GM23338 (cell line): ENCODE measurements around the gene CIITA.

Experiments used
- CTCF ChIP-seq, 2 experiments: fragments of 200-600 bp in 1 of 2; sonication (generic) in 1 of 2; conservative IDR thresholded peaks; 2 replicates each; pipeline versions ENCODE4 v1.5.1 to v1.6.1; 2016 to 2017; ENCODE audit warnings: antibody characterized with exemption in 2 of 2, low read depth in 2 of 2, mild to moderate bottlenecking in 2 of 2, moderate library complexity in 1 of 2
- ETS1 ChIP-seq: IDR thresholded peaks from 2 replicates; pipeline ENCODE4 v1.6.1; 2016; ENCODE audit warnings: antibody characterized with exemption
- EZH2 ChIP-seq: fragments of 200-600 bp; sonication (generic); IDR thresholded peaks from one replicate; pipeline ENCODE4 v1.8.0; 2017; ENCODE audit warnings: antibody characterized with exemption, mild to moderate bottlenecking, low read depth; ENCODE audit not compliant: unreplicated experiment
- EZH2phosphoT487 ChIP-seq: fragments of 200-600 bp; sonication (generic); IDR thresholded peaks from one replicate; pipeline ENCODE4 v1.8.1; 2018; ENCODE audit warnings: antibody characterized with exemption; ENCODE audit not compliant: unreplicated experiment
- JUNB ChIP-seq: IDR thresholded peaks from one replicate; pipeline ENCODE4 v1.6.1; 2016; ENCODE audit warnings: antibody characterized with exemption; ENCODE audit not compliant: unreplicated experiment

GRCh38 chr16:10970065-10970464 lies 93.1 kb downstream of the CIITA start:
- TF ChIP-seq EZH2 (no peak), CTCF (conservative IDR thresholded peaks at IDR 0.05; ENCODE audit: low read depth in 2 of 2) (no peak), ETS1 (no peak), JUNB (no peak), EZH2phosphoT487 (no peak)
